Measurements from ENCODE around the gene PSMG4. TPM values are rescaled to one million over a fixed set of nuclear protein-coding genes. Genes with fewer than 3 reads are reported as not detected.

Gene PSMG4
- total RNA-seq, 1 experiment from 2014 or later, result 29.3 TPM

DNA sequence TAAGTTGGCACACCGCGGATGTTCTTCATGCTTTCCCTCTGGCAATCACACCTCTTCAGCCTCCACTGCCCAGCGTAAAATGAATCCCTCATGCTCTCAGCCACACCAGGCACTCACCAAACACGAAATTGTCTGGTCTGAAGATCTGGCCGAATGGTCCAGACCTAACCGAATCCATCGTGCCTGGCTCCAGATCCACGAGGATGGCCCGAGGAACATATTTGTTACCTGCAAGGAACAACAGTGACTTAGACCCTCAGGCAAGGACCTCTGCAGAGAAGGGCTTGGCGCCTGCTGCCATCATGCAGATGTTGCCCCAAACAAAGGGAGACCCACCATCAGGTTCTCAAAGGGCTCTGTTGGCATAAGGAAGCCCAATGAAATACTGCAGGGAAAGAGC is 32.7 kb upstream of the PSMG4 start:
- no peak overlapping the region for H3K27ac Mint-ChIP-seq
- peaks cover 34% of the 10 kb centered on the region for H3K23me2 ChIP-seq (ENCODE audit: insufficient read length, low read depth, low read length, poor library complexity, severe bottlenecking)
- peak overlapping the region; percentile 91 to 92 for H3K4me3 Mint-ChIP-seq
- H3K14ac ChIP-seq (ENCODE audit: insufficient read depth, low read length), result peak overlapping the region; percentile 61; the same call in 1 of the 2 replicates
- no peak overlapping the region for H3K23ac ChIP-seq (ENCODE audit: insufficient read length, low read depth, low read length)
- no peak overlapping the region for H2BK120ac ChIP-seq (ENCODE audit: low read depth, low read length, poor library complexity, severe bottlenecking)
- no peak overlapping the region for H3K27ac ChIP-seq (ENCODE audit: insufficient read length, low read depth, low read length)
- H4K20me1 ChIP-seq (ENCODE audit: control insufficient read depth, insufficient read depth, insufficient read length), result no peaks in the 10 kb centered on the region
- no peak overlapping the region for H3T11ph ChIP-seq (ENCODE audit: low read length)
- peak overlapping the region; percentile 87 for H3K4me2 ChIP-seq (ENCODE audit: insufficient read depth, insufficient read length, low read length)
- peaks cover 4% of the 10 kb centered on the region for H3K79me1 ChIP-seq (ENCODE audit: insufficient read depth, low read depth, low read length, poor library complexity, severe bottlenecking)
- H3K4me1 ChIP-seq (ENCODE audit: insufficient read depth, low read length), result no peaks in the 10 kb centered on the region; the same call in 1 of the 2 replicates
- H4K91ac ChIP-seq (ENCODE audit: insufficient read length, low read depth, low read length), result no peak overlapping the region
- no peaks in the 10 kb centered on the region; the same call in 1 of the 2 replicates for H3K27me3 ChIP-seq (ENCODE audit: insufficient read depth, low read length)
- H2BK15ac ChIP-seq (ENCODE audit: low read depth, low read length), result no peak overlapping the region
- no peak overlapping the region for H3K4ac ChIP-seq (ENCODE audit: low read depth, low read length)
- H3K9me3 ChIP-seq (ENCODE audit: control insufficient read depth, low read depth, low read length), result no peaks in the 10 kb centered on the region
- DNase-seq, result no peak
- H3K9me3 Mint-ChIP-seq, result peaks cover 6 to 8% of the 10 kb centered on the region in 2 experiments; a peak in 4 of 5 replicates
- H3K18ac ChIP-seq (ENCODE audit: insufficient read length, low read depth, low read length), result no peak overlapping the region
- H2BK5ac ChIP-seq (ENCODE audit: insufficient read length, low read length), result no peak overlapping the region
- H3K79me2 ChIP-seq (ENCODE audit: insufficient read depth, low read length), result peaks cover 18% of the 10 kb centered on the region
- no peak overlapping the region for H2AK5ac ChIP-seq (ENCODE audit: insufficient read length, low read length)
- H4K5ac ChIP-seq (ENCODE audit: insufficient read length, low read depth, low read length), result no peak overlapping the region
- TF ChIP-seq, protein P1, sequence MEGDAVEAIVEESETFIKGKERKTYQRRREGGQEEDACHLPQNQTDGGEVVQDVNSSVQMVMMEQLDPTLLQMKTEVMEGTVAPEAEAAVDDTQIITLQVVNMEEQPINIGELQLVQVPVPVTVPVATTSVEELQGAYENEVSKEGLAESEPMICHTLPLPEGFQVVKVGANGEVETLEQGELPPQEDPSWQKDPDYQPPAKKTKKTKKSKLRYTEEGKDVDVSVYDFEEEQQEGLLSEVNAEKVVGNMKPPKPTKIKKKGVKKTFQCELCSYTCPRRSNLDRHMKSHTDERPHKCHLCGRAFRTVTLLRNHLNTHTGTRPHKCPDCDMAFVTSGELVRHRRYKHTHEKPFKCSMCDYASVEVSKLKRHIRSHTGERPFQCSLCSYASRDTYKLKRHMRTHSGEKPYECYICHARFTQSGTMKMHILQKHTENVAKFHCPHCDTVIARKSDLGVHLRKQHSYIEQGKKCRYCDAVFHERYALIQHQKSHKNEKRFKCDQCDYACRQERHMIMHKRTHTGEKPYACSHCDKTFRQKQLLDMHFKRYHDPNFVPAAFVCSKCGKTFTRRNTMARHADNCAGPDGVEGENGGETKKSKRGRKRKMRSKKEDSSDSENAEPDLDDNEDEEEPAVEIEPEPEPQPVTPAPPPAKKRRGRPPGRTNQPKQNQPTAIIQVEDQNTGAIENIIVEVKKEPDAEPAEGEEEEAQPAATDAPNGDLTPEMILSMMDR (conservative IDR thresholded peaks at IDR 0.05), result no peak
- peaks cover 39 to 42% of the 10 kb centered on the region in 2 experiments for H3K4me1 Mint-ChIP-seq
- peaks cover 19 to 31% (median 28%) of the 10 kb centered on the region in 3 experiments for H3K36me3 Mint-ChIP-seq (ENCODE audit: insufficient read depth in 1 of 3, low read depth in 3 of 3)
- H4K8ac ChIP-seq (replicated peaks; ENCODE audit: insufficient read length, low read depth, low read length), result no peak overlapping the region
- no peak overlapping the region for H2BK20ac ChIP-seq (ENCODE audit: low read depth, low read length, poor library complexity, severe bottlenecking)
- peak overlapping the region; percentile 88 for H3K9ac ChIP-seq (ENCODE audit: extremely low read depth, insufficient read length, low read length)
- no peak overlapping the region for H3K56ac ChIP-seq (ENCODE audit: insufficient read length, low read depth, low read length)
- H2AFZ ChIP-seq (ENCODE audit: low read length), result no peak overlapping the region
- peaks cover 25% of the 10 kb centered on the region for H3K27me3 Mint-ChIP-seq (ENCODE audit: low read depth)
- H2BK12ac ChIP-seq (ENCODE audit: insufficient read length, low read depth, low read length), result no peak overlapping the region
- no CpG with 5 or more reads among the region's 10 CpGs for WGBS (ENCODE audit: extremely low coverage, insufficient read length, low lambda C conversion rate)
